ENCODE results near the gene CFAP58.

CFAP58 gene

GRCh38 chr10:104472505-104472904 lies 118.9 kb downstream of the CFAP58 start:
- TF ChIP-seq REST (IDR thresholded peaks at IDR 0.05; ENCODE audit: insufficient read depth in 1 of 2, low read depth in 2 of 2, low read length in 2 of 2) (no peak), POLR2AphosphoS5 (IDR thresholded peaks at IDR 0.05; ENCODE audit: low read depth, low read length) (no peak), FOXP2 (optimal IDR thresholded peaks at IDR 0.05; ENCODE audit: borderline replicate concordance, extremely low read depth, extremely low read length, insufficient read depth) (no peak), TAF1 (IDR thresholded peaks at IDR 0.05; ENCODE audit: borderline replicate concordance, insufficient read depth, low read length) (no peak), SIN3A (IDR thresholded peaks at IDR 0.05; ENCODE audit: borderline replicate concordance, insufficient read depth, low read length) (no peak)

GRCh38 chr10:104472957-104473745 lies 119.5 kb downstream of the CFAP58 start:
- TF ChIP-seq POLR2AphosphoS5 (IDR thresholded peaks at IDR 0.05; ENCODE audit: low read depth, low read length) (no peak), REST (IDR thresholded peaks at IDR 0.05; ENCODE audit: insufficient read depth in 1 of 2, low read depth in 2 of 2, low read length in 2 of 2) (no peak), TAF1 (IDR thresholded peaks at IDR 0.05; ENCODE audit: borderline replicate concordance, insufficient read depth, low read length) (no peak), SIN3A (IDR thresholded peaks at IDR 0.05; ENCODE audit: borderline replicate concordance, insufficient read depth, low read length) (no peak), FOXP2 (optimal IDR thresholded peaks at IDR 0.05; ENCODE audit: borderline replicate concordance, extremely low read depth, extremely low read length, insufficient read depth) (no peak)

- TF ChIP-seq FOXP2 (optimal IDR thresholded peaks at IDR 0.05; ENCODE audit: borderline replicate concordance, extremely low read depth, extremely low read length, insufficient read depth) = no peak
- TF ChIP-seq POLR2AphosphoS5 (IDR thresholded peaks at IDR 0.05; ENCODE audit: low read depth, low read length) = no peak
- no peak for TF ChIP-seq SIN3A (IDR thresholded peaks at IDR 0.05; ENCODE audit: borderline replicate concordance, insufficient read depth, low read length)
- no peak for TF ChIP-seq REST (IDR thresholded peaks at IDR 0.05; ENCODE audit: insufficient read depth in 1 of 2, low read depth in 2 of 2, low read length in 2 of 2)
- TF ChIP-seq TAF1 (IDR thresholded peaks at IDR 0.05; ENCODE audit: borderline replicate concordance, insufficient read depth, low read length) = no peak
These were observed 124.7 kb downstream of the CFAP58 start for GRCh38 chr10:104478380-104478779.

GRCh38 chr10:104479906-104480593 lies 126.4 kb downstream of the CFAP58 start:
- TF ChIP-seq TAF1 (IDR thresholded peaks at IDR 0.05; ENCODE audit: borderline replicate concordance, insufficient read depth, low read length) (no peak), FOXP2 (optimal IDR thresholded peaks at IDR 0.05; ENCODE audit: borderline replicate concordance, extremely low read depth, extremely low read length, insufficient read depth) (no peak), REST (IDR thresholded peaks at IDR 0.05; ENCODE audit: insufficient read depth in 1 of 2, low read depth in 2 of 2, low read length in 2 of 2) (no peak), POLR2AphosphoS5 (IDR thresholded peaks at IDR 0.05; ENCODE audit: low read depth, low read length) (no peak), SIN3A (IDR thresholded peaks at IDR 0.05; ENCODE audit: borderline replicate concordance, insufficient read depth, low read length) (no peak)
